Measurements from ENCODE around the gene PLCB3. TPM values are rescaled to one million over a fixed set of nuclear protein-coding genes. Genes with fewer than 3 reads are reported as not detected.

PLCB3 gene
- total RNA-seq, 1 experiment from 2014 or later = 41.2 TPM

DNA sequence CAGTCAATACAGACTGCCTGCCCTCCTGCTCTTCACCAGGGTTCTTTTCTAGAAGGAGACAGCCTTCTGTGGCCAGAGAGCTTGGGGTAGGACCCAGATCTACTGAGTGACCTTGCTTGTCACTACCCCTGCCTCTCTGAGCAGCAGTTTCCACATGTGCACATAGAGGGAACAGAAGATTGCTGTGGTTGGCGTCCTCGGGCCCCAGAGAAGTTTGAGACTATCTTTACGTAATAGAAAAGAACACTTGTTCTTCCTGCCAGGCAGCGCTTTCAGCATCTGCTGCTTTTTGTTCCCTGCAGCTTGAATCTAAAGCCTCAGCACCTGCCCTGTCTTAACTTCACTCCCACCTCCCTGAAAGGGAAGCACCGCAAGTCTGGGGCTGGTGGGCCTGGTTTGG is 12.3 kb upstream of the PLCB3 start:
- intact Hi-C loops (cut with micrococcal nuclease; ENCODE audit: unreplicated experiment) (no loop called here), in situ Hi-C loops (cut with HindIII; ENCODE audit: low pct_unique_long_range_greater_than_20kb, low sequenced_read_pairs) (no loop called here)
- Histone ChIP-seq H3K27me3 (ENCODE audit: control insufficient read depth, insufficient read depth, low read length) (no peaks in the 10 kb centered on the region), H3K4me1 (ENCODE audit: control insufficient read depth, insufficient read depth, low read length) (peaks cover 24% of the 10 kb centered on the region), H3K27ac (ENCODE audit: low read length) (no peak overlapping the region), H3K9me3 (ENCODE audit: control insufficient read depth, insufficient read depth, low read depth, low read length) (no peaks in the 10 kb centered on the region), H3K36me3 (ENCODE audit: control insufficient read depth, insufficient read depth, low read length) (no peaks in the 10 kb centered on the region; the same call in 1 of the 2 replicates), H3K4me3 (ENCODE audit: low read depth in 2 of 2, low read length in 2 of 2) (no peak overlapping the region)
- DNase-seq (ENCODE audit: low read depth, low spot score) (no peak), ATAC-seq (no peak)
- POLR2A ChIA-PET = interaction anchor here (0.6 kb wide), 1 partner anchor 270 kb away, joined by 3 read pairs; no protein-coding TSS in a partner anchor
- BruUV-seq (replicated peaks) = no TSS peak
- CTCF ChIA-PET = no interaction called here
- TF ChIP-seq TCF7L2 (IDR thresholded peaks at IDR 0.05; ENCODE audit: low read depth, low read length) (no peak), POLR2AphosphoS5 (IDR thresholded peaks at IDR 0.05; ENCODE audit: low read depth, low read length) (no peak), SIN3A (IDR thresholded peaks at IDR 0.05; ENCODE audit: borderline replicate concordance, insufficient read depth, low read depth, low read length) (no peak)
- TF ChIP-seq, protein P1, sequence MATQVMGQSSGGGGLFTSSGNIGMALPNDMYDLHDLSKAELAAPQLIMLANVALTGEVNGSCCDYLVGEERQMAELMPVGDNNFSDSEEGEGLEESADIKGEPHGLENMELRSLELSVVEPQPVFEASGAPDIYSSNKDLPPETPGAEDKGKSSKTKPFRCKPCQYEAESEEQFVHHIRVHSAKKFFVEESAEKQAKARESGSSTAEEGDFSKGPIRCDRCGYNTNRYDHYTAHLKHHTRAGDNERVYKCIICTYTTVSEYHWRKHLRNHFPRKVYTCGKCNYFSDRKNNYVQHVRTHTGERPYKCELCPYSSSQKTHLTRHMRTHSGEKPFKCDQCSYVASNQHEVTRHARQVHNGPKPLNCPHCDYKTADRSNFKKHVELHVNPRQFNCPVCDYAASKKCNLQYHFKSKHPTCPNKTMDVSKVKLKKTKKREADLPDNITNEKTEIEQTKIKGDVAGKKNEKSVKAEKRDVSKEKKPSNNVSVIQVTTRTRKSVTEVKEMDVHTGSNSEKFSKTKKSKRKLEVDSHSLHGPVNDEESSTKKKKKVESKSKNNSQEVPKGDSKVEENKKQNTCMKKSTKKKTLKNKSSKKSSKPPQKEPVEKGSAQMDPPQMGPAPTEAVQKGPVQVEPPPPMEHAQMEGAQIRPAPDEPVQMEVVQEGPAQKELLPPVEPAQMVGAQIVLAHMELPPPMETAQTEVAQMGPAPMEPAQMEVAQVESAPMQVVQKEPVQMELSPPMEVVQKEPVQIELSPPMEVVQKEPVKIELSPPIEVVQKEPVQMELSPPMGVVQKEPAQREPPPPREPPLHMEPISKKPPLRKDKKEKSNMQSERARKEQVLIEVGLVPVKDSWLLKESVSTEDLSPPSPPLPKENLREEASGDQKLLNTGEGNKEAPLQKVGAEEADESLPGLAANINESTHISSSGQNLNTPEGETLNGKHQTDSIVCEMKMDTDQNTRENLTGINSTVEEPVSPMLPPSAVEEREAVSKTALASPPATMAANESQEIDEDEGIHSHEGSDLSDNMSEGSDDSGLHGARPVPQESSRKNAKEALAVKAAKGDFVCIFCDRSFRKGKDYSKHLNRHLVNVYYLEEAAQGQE (IDR thresholded peaks at IDR 0.05; ENCODE audit: insufficient read depth in 1 of 2, low read depth in 2 of 2, low read length in 1 of 2) = no peak
- TF ChIP-seq, protein P2, sequence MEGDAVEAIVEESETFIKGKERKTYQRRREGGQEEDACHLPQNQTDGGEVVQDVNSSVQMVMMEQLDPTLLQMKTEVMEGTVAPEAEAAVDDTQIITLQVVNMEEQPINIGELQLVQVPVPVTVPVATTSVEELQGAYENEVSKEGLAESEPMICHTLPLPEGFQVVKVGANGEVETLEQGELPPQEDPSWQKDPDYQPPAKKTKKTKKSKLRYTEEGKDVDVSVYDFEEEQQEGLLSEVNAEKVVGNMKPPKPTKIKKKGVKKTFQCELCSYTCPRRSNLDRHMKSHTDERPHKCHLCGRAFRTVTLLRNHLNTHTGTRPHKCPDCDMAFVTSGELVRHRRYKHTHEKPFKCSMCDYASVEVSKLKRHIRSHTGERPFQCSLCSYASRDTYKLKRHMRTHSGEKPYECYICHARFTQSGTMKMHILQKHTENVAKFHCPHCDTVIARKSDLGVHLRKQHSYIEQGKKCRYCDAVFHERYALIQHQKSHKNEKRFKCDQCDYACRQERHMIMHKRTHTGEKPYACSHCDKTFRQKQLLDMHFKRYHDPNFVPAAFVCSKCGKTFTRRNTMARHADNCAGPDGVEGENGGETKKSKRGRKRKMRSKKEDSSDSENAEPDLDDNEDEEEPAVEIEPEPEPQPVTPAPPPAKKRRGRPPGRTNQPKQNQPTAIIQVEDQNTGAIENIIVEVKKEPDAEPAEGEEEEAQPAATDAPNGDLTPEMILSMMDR (IDR thresholded peaks at IDR 0.05) = no peak

DNA sequence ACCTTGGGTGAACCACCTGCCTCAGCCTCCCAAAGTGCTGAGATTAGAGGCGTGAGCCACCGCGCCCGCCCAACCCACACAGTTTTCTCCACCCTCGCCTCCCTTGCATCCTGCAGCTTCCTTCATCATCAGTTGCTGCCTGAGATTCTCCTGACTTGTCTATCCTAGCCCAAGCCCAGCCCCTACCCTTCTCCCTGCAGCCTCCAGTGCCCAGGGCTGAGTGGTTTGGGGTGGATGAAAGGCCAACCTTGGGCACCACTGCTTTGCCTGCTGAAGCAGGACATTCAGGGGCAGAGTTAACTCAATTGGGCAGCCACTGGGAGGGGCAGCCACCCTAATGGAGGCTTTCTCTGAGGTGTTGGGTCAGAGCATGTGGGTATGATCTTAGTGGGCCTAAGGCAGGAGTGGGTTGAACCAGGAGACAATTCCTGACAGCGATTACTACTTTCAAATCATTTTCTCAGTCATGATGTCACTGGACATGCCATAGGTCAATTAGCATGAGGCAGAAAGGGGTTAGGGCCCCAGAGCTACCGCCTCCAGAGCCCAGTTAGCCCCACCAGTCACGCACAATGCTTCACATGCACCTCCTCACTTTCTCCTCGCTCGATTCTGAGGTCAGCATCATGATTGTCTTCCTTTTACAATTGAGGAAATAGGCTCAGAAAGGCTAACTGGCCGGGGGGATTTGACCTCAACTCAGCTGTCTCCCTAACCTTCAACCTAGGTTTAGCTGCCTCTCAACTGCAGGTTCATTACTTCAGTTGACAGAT is 11.5 kb upstream of the PLCB3 start:
- Histone ChIP-seq H3K4me3 (ENCODE audit: low read depth in 2 of 2, low read length in 2 of 2) (peak overlapping the region; percentile 53 to 59), H3K27me3 (ENCODE audit: control insufficient read depth, insufficient read depth, low read length) (no peaks in the 10 kb centered on the region), H3K27ac (ENCODE audit: low read length) (peak overlapping the region; percentile 97), H3K9me3 (ENCODE audit: control insufficient read depth, insufficient read depth, low read depth, low read length) (no peaks in the 10 kb centered on the region), H3K4me1 (ENCODE audit: control insufficient read depth, insufficient read depth, low read length) (peaks cover 32% of the 10 kb centered on the region), H3K36me3 (ENCODE audit: control insufficient read depth, insufficient read depth, low read length) (no peaks in the 10 kb centered on the region)
- DNase-seq (ENCODE audit: low read depth, low spot score) (no peak), ATAC-seq (no peak)
- CTCF ChIA-PET = no interaction called here
- POLR2A ChIA-PET = no interaction called here
- intact Hi-C loops (cut with micrococcal nuclease; ENCODE audit: unreplicated experiment) = loop anchor here (10.0 kb wide), 1 partner anchor 65 kb away; the partner anchor contains the start of genes CATSPERZ and ESRRA
- no TSS peak for BruUV-seq (replicated peaks)
- TF ChIP-seq, protein P2 (IDR thresholded peaks at IDR 0.05) = no peak
- TF ChIP-seq TCF7L2 (IDR thresholded peaks at IDR 0.05; ENCODE audit: low read depth, low read length) (no peak), POLR2AphosphoS5 (IDR thresholded peaks at IDR 0.05; ENCODE audit: low read depth, low read length) (no peak), SIN3A (IDR thresholded peaks at IDR 0.05; ENCODE audit: borderline replicate concordance, insufficient read depth, low read depth, low read length) (no peak)
- TF ChIP-seq, protein P1 (IDR thresholded peaks at IDR 0.05; ENCODE audit: insufficient read depth in 1 of 2, low read depth in 2 of 2, low read length in 1 of 2) = no peak
- in situ Hi-C loops (cut with HindIII; ENCODE audit: low pct_unique_long_range_greater_than_20kb, low sequenced_read_pairs) = no loop called here

Measured in Panc1 (cell line).